GM18526 (cell line): ENCODE measurements around the gene VPS35.

ENCODE experiments used
- POLR2A ChIP-seq: IDR thresholded peaks from 3 replicates; pipeline ENCODE4 v1.6.1; 2011; ENCODE audit not compliant: insufficient read length; ENCODE audit errors: extremely low read depth

VPS35 gene

GRCh38 chr16:46719528-46719927 is 30.6 kb upstream of the VPS35 start:
- TF ChIP-seq POLR2A = no peak

DNA sequence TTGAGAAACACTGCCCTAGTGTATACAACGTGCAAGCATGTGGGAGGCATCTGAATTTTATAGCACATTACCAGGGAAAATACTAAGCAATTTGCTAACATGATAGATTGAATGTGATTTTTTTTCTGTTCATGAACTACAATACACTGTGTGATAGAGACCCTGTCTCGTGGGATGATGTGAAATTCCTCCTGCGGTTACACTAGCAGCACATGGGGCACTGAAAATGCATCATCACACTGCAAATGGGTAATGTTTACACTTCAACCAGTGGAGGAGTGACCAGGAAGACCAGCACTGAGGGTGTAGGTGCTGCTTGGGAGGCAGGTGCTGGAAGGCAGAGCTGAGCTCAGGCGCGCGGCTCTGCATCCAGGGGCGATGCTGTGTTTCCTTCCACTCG is 29.2 kb upstream of the VPS35 start:
- TF ChIP-seq POLR2A = no peak

- TF ChIP-seq POLR2A = no peak
These were observed 28.7 kb upstream of the VPS35 start for GRCh38 chr16:46717692-46718091.

DNA sequence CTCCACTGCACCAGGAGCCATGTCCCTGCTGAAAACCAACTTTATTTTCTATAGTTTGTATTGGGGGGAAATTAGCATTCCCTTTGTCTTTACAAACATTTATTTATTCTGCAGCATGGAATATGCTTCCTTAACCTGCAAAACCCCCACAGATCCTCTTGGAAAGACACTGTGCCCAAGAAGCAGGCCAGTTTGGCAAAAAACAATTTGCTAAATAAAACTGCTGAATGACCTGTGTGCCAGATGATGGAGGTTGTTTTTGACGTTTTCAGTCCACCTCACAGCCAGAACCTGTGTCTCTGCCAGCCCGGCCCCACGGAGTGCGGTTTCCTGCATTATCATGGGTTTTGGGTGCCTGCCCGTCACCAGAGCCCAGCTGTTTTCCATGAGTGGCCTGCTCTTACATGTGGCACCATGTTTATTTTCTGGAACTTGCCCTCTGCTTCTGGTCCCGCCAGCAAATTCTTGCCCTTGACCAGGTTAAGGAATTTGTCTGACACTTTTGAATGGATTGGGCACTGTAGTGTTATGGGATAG is 26.9 kb upstream of the VPS35 start:
- TF ChIP-seq POLR2A = no peak

DNA sequence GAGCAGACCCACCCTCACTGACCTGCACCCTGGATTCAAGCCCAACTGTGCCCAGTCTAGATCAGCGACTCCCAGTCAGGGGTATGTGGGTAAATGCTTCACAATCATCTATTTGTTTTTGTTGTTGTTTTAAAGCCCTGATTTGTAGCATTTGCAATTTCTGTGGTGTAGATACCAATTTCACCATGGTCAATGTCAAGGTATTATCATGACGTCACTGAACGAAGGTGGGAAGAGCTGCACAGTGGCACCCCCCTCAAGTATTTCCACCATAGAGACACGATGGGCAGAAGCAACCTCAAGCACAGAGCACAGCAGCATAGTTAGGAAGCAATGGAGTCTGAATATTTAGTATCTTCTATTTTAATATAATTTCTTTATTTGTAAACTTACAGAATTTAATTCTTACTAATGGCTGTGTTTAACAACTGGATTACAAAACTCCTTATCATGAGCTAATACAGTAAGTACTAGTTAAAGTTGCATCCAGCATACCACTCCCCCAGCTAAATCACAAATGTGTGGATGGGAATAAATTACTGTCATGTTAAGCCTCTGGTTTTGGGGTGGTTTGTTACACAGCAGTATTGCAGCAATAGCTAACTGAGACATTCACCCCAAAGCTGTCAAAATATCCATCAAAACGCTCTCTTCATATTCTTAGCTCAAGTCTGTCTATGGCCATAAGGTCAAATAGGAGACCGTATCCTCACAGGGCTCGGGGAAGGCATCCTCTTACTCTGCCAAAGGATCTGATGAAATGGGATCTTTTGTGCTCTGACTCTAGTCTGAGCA is 26.0 kb upstream of the VPS35 start:
- no peak for TF ChIP-seq POLR2A

DNA sequence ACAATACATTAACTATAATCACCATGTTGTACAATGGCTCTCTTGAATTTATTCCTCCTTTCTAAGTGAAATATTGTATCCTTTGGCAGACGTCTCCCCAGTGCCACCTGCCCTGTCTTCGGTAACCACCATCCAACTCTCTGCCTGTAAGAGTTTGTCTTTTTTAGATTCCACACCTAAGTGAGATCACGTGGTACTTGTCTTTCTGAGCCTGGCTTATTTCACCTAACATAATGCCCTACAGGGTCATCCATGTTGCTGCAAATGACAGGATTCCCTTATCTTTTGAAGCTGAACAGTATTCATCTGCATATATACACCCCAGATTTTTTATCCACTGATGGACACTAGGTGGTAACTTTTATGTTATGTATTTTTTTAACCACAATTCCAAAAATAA is 24.7 kb upstream of the VPS35 start:
- no peak for TF ChIP-seq POLR2A

GRCh38 chr16:46712911-46713310 is 23.9 kb upstream of the VPS35 start:
- no peak for TF ChIP-seq POLR2A

DNA sequence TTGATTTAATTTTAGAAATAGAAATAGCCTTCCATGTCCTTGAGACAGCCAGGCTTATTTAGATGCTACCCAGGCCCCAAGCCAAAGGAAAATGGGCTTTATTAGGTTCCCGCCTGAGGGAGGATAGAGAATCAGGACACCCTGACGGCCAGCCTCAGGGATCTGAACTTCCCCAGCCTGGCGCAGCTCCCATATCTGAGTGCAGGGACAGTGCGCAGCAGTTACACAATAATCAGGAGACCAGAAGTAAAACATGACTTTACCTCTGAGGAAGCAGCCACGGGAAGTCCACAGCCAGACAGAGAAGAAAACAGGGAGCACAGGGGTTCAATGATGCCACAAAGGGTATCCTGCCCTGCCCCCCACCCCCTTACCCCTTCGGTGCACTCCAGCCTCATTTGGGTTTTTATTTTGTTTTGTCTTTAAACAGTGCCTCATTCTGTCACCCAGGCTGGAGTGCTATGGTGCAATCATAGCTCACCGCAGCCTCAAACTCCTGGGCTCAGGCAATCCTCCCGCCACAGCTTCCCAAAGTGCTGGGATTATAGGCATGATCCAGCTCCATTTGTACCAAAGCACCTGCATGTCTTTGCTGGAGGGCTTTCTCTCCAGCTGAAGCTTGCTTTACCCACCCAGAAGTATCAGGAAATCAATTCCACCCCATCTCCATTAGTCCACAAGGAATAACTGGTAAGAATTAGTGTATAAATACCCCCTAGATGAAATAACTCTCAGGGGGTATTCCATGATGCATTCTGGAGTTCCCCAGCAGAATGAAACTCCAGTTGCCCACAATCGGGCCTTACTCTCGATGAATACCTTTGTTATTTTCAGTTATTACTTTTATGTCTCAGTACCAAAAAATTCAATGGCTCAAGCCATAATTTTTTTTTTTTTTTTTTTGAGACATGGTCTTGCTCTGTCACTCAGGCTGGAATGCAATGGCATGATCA is 22.4 kb upstream of the VPS35 start:
- no peak for TF ChIP-seq POLR2A

DNA sequence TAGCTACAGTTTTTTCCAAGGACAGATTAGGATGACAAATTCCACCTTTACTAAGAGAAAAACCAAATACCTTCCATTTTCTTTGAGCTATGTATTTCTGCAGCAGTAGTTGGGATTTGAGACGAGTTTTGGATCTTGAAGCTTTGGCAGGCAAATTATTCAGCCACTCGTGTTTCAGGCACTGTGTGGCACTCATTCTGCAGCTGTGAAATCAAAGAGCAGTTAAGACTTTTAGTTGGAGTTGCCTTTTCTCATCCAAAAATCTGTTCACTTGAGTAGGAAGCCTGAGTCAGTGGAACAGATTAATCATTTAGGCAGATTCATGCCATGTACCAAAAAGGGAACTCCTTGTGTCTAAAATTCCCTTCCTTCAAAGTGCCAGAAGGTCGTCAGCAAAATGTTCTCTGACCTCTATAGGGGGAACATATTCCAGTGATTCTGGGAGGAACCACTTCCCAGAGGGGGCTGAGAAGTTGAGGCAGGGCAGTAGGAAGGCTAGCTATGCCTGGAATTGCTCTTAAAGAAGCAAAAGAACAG is 20.6 kb upstream of the VPS35 start:
- no peak for TF ChIP-seq POLR2A

DNA sequence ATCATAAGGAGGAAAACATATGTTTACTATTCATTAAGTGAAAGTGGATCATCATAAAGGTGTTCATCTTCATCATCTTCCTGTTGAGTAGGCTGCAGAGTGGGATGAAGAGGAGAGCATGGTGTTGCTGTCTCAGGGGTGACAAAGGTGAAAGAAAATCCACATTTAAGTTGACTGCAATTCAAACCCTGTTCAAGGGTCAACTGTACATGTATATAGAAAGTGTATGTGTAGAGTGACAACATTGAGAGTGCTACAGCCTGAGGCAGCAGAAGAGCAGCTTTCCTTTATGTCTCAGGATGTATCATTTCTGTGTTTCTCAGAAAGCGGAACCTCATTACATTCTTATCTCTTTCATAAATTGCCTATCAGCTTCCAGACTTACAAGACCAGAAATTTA is 17.7 kb upstream of the VPS35 start:
- TF ChIP-seq POLR2A = no peak

- TF ChIP-seq POLR2A = no peak
These were observed 13.1 kb upstream of the VPS35 start for GRCh38 chr16:46702030-46702429.

- TF ChIP-seq POLR2A = no peak
These were observed 12.6 kb upstream of the VPS35 start for GRCh38 chr16:46701615-46702014.

- TF ChIP-seq POLR2A = no peak
These were observed 11.1 kb upstream of the VPS35 start for GRCh38 chr16:46700048-46700447.

- no peak for TF ChIP-seq POLR2A
These were observed 8.0 kb upstream of the VPS35 start for GRCh38 chr16:46696957-46697356.

DNA sequence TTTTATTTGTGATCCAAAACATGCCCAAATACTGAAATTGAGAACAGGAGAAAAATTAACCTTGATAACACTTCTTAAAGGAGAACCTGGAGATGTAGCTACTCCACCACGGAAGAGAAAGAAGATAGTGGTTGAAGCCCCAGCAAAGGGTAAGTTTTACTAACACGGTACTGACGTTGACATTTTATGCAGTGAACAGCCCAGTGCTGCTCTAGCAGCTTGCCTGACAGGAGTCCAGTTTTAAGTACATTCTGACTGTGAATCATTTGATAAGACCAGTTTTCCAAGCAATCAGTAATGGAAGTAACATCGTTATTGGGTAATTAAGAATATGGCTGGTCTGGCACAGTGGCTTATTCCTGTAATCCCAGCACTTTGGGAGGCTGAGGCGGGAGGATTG is 7.0 kb upstream of the VPS35 start:
- no peak for TF ChIP-seq POLR2A

DNA sequence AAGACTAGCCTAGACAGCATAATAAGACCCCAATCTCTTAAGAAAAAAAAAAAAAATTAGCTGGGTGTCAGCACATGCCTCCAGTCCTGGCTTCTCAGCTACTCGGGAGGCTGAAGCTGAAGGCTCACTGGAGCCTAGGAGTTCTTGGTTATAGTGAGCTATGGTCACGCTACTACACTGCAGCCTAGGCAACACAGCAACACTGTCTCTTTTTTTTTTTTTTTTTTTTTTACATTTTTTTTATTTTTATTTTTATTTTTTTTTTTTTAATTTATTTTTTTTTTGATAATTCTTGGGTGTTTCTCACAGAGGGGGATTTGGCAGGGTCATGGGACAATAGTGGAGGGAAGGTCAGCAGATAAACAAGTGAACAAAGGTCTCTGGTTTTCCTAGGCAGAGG is 4.6 kb upstream of the VPS35 start:
- no peak for TF ChIP-seq POLR2A
